Hematopoietic multipotent progenitor cell treated with erythropoietin and hydrocortisone succinate and interleukin-3 and kit ligand, for 4 days (in vitro differentiated cells): Measurements from ENCODE around the gene FUOM.

Experiments
- DNase-seq: peaks from one replicate; pipeline ENCODE4 v3.0.0-alpha.2; 2015

The FUOM gene

GRCh38 chr10:133309100-133309719 is 48.6 kb downstream of the FUOM start:
- peak; percentile 92 for DNase-seq

- peak; percentile 90 for DNase-seq
Observed at GRCh38 chr10:133308421-133309099, 49.3 kb downstream of the FUOM start, which contains the start of the genes TUBGCP2 and ZNF511. Gene TUBGCP2 (minus strand): TSS chr10:133308872. CDS start chr10:133302941, 5,931 bp downstream. Gene ZNF511 (plus strand): TSS chr10:133308914. CDS start chr10:133308944, 30 bp downstream.

GRCh38 chr10:133307776-133308420 is 49.9 kb downstream of the FUOM start:
- peak; percentile 84 for DNase-seq

- no peak for DNase-seq
Observed at GRCh38 chr10:133306941-133307379, 50.9 kb downstream of the FUOM start.

- no peak for DNase-seq
Observed at GRCh38 chr10:133306097-133306476, 51.7 kb downstream of the FUOM start.
